ENCODE results near the gene PLEK2.
"Not testable (repeated sequence)": the region's sequence is repeated elsewhere in the genome, so short reads cannot be mapped to it uniquely, and the experiment has no call there.

Gene PLEK2

DNA sequence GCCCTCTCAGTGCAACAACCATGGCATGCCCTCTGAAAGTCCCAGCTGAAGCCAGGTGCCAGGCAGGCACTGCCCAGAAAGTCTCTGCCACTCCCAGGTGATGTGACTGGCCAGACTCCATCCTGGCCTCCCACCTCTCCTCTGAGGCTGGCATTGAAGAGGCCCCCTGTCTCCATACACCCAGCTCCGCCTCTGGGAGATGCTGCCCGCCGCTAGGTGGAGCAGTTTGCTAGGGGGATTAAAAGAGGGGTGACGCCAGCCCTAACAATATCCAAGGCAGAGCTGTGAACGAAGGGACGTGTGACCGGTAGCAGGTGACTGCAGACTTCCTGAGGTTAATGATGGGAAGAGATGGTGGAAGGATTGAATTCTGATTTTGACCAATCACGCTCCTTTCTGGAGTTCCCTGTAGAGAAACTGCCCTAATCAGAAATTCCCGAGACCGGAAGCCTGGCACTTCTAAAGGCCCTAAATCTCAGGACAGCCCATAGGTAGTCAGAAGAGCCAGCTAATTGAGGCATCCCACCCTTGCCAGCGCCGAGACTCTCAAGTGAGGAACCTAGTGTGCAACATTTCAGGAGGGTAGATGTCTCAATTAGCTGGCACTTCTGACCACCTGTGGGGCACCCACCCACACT lies 8.3 kb upstream of the PLEK2 start:
- DNase-seq, result no peak
- H3K9me3 ChIP-seq (ENCODE audit: control insufficient read depth, low read length), result no peaks in the 10 kb centered on the region
- no peak overlapping the region for H3K4me3 ChIP-seq (ENCODE audit: insufficient read depth, low read depth, low read length, poor library complexity, severe bottlenecking)
- no peak overlapping the region for H3K27ac ChIP-seq (ENCODE audit: insufficient read depth, low read length, poor library complexity, severe bottlenecking)
- no peaks in the 10 kb centered on the region for H3K4me1 ChIP-seq (ENCODE audit: control insufficient read depth, insufficient read depth, low read length, poor library complexity, severe bottlenecking)
- peaks cover 5% of the 10 kb centered on the region for H3K27me3 ChIP-seq (replicated peaks; ENCODE audit: control insufficient read depth, insufficient read depth, low read length, poor library complexity, severe bottlenecking)
- no peaks in the 10 kb centered on the region for H3K36me3 ChIP-seq (ENCODE audit: control insufficient read depth, insufficient read depth, low read length)

DNA sequence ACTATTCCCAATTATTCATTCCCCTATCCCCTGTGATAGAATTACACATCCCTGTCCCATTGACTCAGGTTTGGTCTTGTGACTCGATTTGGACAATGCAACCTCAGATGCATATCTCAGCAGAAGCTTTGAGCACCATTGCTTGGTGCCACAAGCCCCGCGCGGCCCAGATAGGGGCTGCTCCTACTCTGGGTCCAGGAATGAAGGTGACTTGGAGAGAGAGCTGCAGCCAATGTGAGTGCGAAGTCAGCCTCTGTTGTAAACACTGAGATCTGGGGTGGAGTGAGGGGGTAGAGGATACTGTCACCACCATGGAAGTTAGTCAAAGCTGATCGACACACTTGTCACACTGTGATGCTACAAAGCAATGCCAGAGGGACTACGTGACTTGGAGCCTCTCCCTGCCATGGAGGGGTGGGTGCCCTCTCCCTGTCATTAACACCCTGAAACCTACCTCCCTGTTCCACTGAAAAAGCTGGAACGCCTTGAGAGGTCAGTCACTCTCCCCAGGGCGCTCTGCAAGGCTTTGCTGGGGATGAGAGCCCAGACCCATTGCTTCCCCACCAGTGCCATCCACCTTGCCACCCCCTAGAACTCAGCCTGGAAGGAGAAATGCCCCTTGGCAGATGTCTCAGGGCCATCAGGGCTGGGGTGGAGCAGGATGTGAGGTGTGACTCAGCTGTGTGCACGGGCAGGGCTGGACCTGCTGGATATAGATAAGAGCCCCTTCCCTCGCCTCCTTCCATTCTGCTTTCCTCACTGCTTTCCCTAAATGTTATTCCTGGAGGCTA lies 6.6 kb upstream of the PLEK2 start:
- Histone ChIP-seq H3K27ac (ENCODE audit: insufficient read depth, low read length, poor library complexity, severe bottlenecking) (no peak overlapping the region), H3K9me3 (ENCODE audit: control insufficient read depth, low read length) (no peaks in the 10 kb centered on the region), H3K27me3 (replicated peaks; ENCODE audit: control insufficient read depth, insufficient read depth, low read length, poor library complexity, severe bottlenecking) (no peaks in the 10 kb centered on the region), H3K4me3 (ENCODE audit: insufficient read depth, low read depth, low read length, poor library complexity, severe bottlenecking) (no peak overlapping the region), H3K4me1 (ENCODE audit: control insufficient read depth, insufficient read depth, low read length, poor library complexity, severe bottlenecking) (no peaks in the 10 kb centered on the region), H3K36me3 (ENCODE audit: control insufficient read depth, insufficient read depth, low read length) (no peaks in the 10 kb centered on the region)
- no peak for DNase-seq

DNA sequence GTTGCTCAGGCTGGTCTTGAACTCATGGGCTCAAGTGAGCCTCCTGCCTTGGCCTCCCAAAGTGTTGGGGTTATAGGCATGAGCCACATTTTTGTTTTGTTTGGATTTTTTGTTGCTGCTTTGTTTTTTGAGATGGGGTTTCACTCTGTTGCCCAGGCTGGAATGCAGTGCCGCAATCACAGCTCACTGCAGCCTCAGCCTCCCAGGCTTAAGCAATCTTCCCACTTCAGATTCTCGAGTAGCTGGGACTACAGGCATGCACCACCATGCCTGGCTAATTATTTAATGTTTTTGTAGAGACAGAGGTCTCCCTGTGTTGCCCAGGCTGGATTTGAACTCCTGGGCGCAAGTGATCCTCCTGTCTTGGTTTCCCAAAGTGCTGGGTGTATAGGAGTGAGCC lies 5.7 kb upstream of the PLEK2 start:
- H3K36me3 ChIP-seq (ENCODE audit: control insufficient read depth, insufficient read depth, low read length), result no peaks in the 10 kb centered on the region
- no peak overlapping the region for H3K27ac ChIP-seq (ENCODE audit: insufficient read depth, low read length, poor library complexity, severe bottlenecking)
- no peaks in the 10 kb centered on the region for H3K4me1 ChIP-seq (ENCODE audit: control insufficient read depth, insufficient read depth, low read length, poor library complexity, severe bottlenecking)
- no peak overlapping the region for H3K4me3 ChIP-seq (ENCODE audit: insufficient read depth, low read depth, low read length, poor library complexity, severe bottlenecking)
- no peaks in the 10 kb centered on the region for H3K27me3 ChIP-seq (replicated peaks; ENCODE audit: control insufficient read depth, insufficient read depth, low read length, poor library complexity, severe bottlenecking)
- no peak for DNase-seq
- H3K9me3 ChIP-seq (ENCODE audit: control insufficient read depth, low read length), result no peaks in the 10 kb centered on the region

DNA sequence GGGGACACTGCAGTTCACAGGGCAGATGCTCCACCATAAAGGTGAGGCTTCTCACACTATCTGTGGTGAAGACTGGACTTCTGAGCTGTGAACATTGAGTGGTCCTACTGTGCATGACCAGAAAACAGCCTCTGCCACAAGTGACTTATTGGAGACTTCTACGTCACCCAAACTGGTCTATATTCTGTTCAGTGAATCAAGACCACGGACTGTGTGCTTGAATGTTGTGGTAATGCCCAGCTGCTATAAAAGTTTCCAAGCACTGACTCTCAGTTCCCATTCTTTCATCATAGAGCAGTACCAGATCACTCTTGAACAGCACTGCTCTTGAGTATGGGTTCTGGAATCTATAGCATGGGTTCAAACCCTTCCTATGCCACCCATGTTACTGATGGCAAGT lies 4.8 kb upstream of the PLEK2 start:
- Histone ChIP-seq H3K36me3 (ENCODE audit: control insufficient read depth, insufficient read depth, low read length) (no peaks in the 10 kb centered on the region), H3K4me3 (ENCODE audit: insufficient read depth, low read depth, low read length, poor library complexity, severe bottlenecking) (no peak overlapping the region), H3K9me3 (ENCODE audit: control insufficient read depth, low read length) (no peaks in the 10 kb centered on the region), H3K27ac (ENCODE audit: insufficient read depth, low read length, poor library complexity, severe bottlenecking) (no peak overlapping the region), H3K27me3 (replicated peaks; ENCODE audit: control insufficient read depth, insufficient read depth, low read length, poor library complexity, severe bottlenecking) (no peaks in the 10 kb centered on the region), H3K4me1 (ENCODE audit: control insufficient read depth, insufficient read depth, low read length, poor library complexity, severe bottlenecking) (peaks cover 4% of the 10 kb centered on the region)
- no peak for DNase-seq

DNA sequence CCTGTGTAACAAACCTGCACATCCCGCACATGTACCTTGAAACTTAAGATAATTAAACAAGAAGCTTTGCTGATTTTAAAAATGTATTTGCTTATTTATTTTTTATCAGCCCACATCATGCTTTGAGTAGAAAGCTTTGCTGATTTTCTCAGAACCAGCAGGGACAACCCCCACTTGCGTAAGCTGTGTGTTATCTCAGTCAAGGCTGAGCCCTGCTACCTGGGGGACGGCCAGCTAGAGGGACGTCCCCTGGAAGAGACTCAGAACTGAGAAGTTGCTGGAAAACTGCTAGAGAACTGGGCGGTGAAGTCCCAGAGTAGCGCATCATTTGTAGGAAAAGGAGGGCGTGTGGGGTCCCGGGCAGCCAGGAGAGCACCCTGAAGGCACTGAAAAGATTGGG lies 4.1 kb upstream of the PLEK2 start:
- H3K36me3 ChIP-seq (ENCODE audit: control insufficient read depth, insufficient read depth, low read length), result no peaks in the 10 kb centered on the region
- no peak overlapping the region for H3K4me3 ChIP-seq (ENCODE audit: insufficient read depth, low read depth, low read length, poor library complexity, severe bottlenecking)
- no peaks in the 10 kb centered on the region for H3K9me3 ChIP-seq (ENCODE audit: control insufficient read depth, low read length)
- no peak for DNase-seq
- peaks cover 6% of the 10 kb centered on the region for H3K4me1 ChIP-seq (ENCODE audit: control insufficient read depth, insufficient read depth, low read length, poor library complexity, severe bottlenecking)
- H3K27me3 ChIP-seq (replicated peaks; ENCODE audit: control insufficient read depth, insufficient read depth, low read length, poor library complexity, severe bottlenecking), result no peaks in the 10 kb centered on the region
- H3K27ac ChIP-seq (ENCODE audit: insufficient read depth, low read length, poor library complexity, severe bottlenecking), result no peak overlapping the region

DNA sequence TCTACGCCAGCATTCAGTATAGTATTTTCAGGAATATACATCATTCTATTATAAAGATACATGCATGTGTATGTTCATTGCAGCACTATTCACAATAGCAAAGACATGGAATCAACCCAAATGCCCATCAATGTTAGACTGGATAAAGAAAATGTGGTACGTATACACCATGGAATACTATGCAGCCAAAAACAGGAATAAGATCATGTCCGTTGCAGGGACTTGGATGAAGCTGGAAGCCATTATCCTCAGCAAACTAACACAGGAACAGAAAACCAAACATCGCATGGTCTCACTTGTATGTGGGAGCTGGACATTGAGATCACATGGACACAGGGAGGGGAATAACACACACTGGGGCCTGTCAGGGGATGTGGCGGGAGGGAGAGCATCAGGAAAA lies 3.6 kb upstream of the PLEK2 start:
- DNase-seq; H3K9me3 ChIP-seq (ENCODE audit: control insufficient read depth, low read length); H3K27me3 ChIP-seq (replicated peaks; ENCODE audit: control insufficient read depth, insufficient read depth, low read length, poor library complexity, severe bottlenecking); H3K36me3 ChIP-seq (ENCODE audit: control insufficient read depth, insufficient read depth, low read length); H3K4me3 ChIP-seq (ENCODE audit: insufficient read depth, low read depth, low read length, poor library complexity, severe bottlenecking); H3K4me1 ChIP-seq (ENCODE audit: control insufficient read depth, insufficient read depth, low read length, poor library complexity, severe bottlenecking); H3K27ac ChIP-seq (ENCODE audit: insufficient read depth, low read length, poor library complexity, severe bottlenecking): not testable (repeated sequence)

DNA sequence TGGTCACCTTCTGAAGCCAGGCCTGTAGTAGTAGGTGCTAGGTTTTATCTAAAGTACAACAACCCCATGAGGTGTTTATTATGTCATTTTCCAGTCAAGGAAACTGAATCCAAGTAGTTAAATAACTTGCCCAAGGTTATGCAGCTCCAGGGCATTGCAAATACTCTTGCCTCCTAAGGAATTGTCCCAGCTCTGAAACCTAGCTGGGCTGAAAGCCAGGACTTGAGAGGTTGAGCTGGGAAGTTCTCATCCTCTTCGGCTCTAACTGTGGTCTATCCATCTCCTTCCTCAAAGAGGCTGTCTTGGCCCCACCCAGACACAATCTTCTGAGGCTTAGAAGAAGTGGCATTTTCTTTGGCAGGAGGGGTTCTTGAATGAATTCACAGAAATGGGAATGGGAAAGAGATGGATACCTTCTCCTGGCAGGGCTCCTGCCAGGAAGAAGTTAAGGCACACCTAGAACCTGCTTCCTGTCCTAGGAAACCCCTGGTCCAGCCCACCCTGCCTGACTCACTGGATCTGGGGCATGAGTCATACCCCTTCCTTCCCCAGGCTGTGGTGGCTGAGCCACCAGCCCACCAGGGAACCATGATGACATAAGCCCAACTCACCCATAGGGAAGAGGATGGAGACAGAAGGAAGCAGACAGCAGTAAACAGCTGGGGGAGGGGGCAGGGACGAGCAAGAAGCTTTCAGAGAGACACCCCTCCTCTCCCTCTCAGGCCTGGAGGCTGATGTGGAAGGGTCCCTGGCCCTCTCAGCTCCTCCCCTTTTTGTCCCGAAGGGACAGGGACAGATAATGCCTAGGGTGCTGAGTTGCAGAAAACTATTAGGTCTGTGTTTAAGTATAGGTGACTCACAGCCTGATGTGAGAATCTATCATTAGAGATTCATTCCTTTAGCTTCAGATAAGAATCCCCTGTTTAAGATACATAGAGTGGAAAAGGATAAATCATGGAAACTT lies 2.1 kb upstream of the PLEK2 start:
- DNase-seq, result no peak
- Histone ChIP-seq H3K27ac (ENCODE audit: insufficient read depth, low read length, poor library complexity, severe bottlenecking) (no peak overlapping the region), H3K4me3 (ENCODE audit: insufficient read depth, low read depth, low read length, poor library complexity, severe bottlenecking) (no peak overlapping the region), H3K4me1 (ENCODE audit: control insufficient read depth, insufficient read depth, low read length, poor library complexity, severe bottlenecking) (peaks cover 6% of the 10 kb centered on the region), H3K9me3 (ENCODE audit: control insufficient read depth, low read length) (no peaks in the 10 kb centered on the region), H3K36me3 (ENCODE audit: control insufficient read depth, insufficient read depth, low read length) (no peaks in the 10 kb centered on the region), H3K27me3 (replicated peaks; ENCODE audit: control insufficient read depth, insufficient read depth, low read length, poor library complexity, severe bottlenecking) (no peaks in the 10 kb centered on the region)

DNA sequence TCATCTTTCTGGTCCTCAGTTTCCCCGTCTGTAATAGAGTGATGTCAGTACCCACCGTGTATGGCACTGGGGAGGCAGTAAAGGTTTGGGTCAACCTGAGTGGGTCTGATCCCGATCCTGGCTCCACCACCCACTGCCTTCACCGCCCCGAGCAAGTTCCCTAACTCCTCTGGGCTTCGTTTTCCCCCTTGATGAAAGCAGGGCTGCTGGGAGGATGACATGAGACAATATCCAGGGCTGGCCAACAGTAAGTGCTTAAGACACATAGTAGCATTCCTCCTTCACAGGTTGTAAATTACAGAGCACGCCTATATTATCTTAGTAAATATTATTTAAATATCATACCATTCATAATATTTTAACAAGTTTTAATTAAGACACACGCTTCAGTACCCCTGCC lies 595 bp downstream of the PLEK2 start:
- H3K27me3 ChIP-seq (replicated peaks; ENCODE audit: control insufficient read depth, insufficient read depth, low read length, poor library complexity, severe bottlenecking), result no peaks in the 10 kb centered on the region

DNA sequence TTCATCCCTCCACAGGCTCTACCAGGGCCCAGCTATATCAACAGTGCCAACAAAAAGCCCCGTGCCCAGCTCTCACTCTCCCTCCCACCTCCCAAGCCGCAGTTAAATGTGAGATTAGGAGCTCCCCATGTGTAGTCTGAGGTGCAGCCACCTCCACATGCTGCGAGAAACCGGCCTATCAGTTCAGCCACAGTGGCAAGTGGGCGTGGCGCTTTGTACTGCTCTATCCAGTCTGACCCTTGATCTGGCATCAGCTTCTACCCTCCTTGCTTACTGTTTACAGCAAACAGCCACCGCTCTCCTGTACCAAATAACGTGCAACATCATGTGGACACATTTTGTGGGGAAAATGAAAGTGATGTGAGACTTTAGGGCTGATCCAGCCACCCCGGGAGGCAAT lies 1.7 kb downstream of the PLEK2 start:
- H3K4me3 ChIP-seq (ENCODE audit: insufficient read depth, low read depth, low read length, poor library complexity, severe bottlenecking), result no peak overlapping the region
- H3K4me1 ChIP-seq (ENCODE audit: control insufficient read depth, insufficient read depth, low read length, poor library complexity, severe bottlenecking), result peaks cover 6% of the 10 kb centered on the region
- H3K9me3 ChIP-seq (ENCODE audit: control insufficient read depth, low read length), result no peaks in the 10 kb centered on the region
- no peaks in the 10 kb centered on the region for H3K36me3 ChIP-seq (ENCODE audit: control insufficient read depth, insufficient read depth, low read length)
- no peak overlapping the region for H3K27ac ChIP-seq (ENCODE audit: insufficient read depth, low read length, poor library complexity, severe bottlenecking)
- H3K27me3 ChIP-seq (replicated peaks; ENCODE audit: control insufficient read depth, insufficient read depth, low read length, poor library complexity, severe bottlenecking), result no peaks in the 10 kb centered on the region
- DNase-seq, result no peak

More for the DNA sequence above, 595 bp downstream of the PLEK2 start:
- peak overlapping the region; percentile 41 for H3K4me3 ChIP-seq (ENCODE audit: insufficient read depth, low read depth, low read length, poor library complexity, severe bottlenecking)
- no peaks in the 10 kb centered on the region for H3K36me3 ChIP-seq (ENCODE audit: control insufficient read depth, insufficient read depth, low read length)
- peaks cover 6% of the 10 kb centered on the region for H3K4me1 ChIP-seq (ENCODE audit: control insufficient read depth, insufficient read depth, low read length, poor library complexity, severe bottlenecking)
- no peak for DNase-seq
- no peaks in the 10 kb centered on the region for H3K9me3 ChIP-seq (ENCODE audit: control insufficient read depth, low read length)
- H3K27ac ChIP-seq (ENCODE audit: insufficient read depth, low read length, poor library complexity, severe bottlenecking), result peak overlapping the region; percentile 25

DNA sequence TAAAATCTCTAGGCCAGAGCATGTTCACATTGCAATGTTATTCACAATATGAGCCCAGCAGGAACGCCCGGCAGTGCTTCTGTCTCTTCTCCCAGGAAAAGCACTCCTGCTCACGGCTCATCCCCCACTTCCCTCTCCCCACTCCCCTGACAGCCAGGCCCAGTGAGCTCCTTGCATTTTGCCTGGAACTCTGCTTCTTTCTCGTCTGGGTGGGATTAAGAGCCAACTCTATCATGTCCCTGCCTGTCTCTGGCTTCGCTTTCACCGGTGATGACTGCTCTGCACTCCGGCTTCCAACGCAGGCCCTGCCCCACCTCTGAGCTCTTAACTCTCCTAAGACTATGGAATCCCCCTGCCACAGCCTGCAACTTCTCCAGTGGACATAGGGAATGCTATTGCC lies 2.5 kb downstream of the PLEK2 start:
- H3K36me3 ChIP-seq (ENCODE audit: control insufficient read depth, insufficient read depth, low read length), result no peaks in the 10 kb centered on the region
- H3K27ac ChIP-seq (ENCODE audit: insufficient read depth, low read length, poor library complexity, severe bottlenecking), result no peak overlapping the region
- H3K27me3 ChIP-seq (replicated peaks; ENCODE audit: control insufficient read depth, insufficient read depth, low read length, poor library complexity, severe bottlenecking), result no peaks in the 10 kb centered on the region
- DNase-seq, result no peak
- no peak overlapping the region for H3K4me3 ChIP-seq (ENCODE audit: insufficient read depth, low read depth, low read length, poor library complexity, severe bottlenecking)
- peaks cover 6% of the 10 kb centered on the region for H3K4me1 ChIP-seq (ENCODE audit: control insufficient read depth, insufficient read depth, low read length, poor library complexity, severe bottlenecking)
- H3K9me3 ChIP-seq (ENCODE audit: control insufficient read depth, low read length), result no peaks in the 10 kb centered on the region

Measured in effector memory CD4-positive, alpha-beta T cell (primary cell).